Hematopoietic multipotent progenitor cell (in vitro differentiated cells): Measurements from ENCODE around the gene TXNRD2. TPM values are rescaled to one million over a fixed set of nuclear protein-coding genes. Genes with fewer than 3 reads are reported as not detected.
A peak's percentile ranks its signal among the peaks of the same experiment; 100 is the strongest.

Experiments used
- DNase-seq, 3 donors: peaks; one replicate each; pipeline ENCODE4 v3.0.0-alpha.2; 2011 to 2015; ENCODE audit warnings: low read depth in 2 of 3, low spot score in 2 of 3
- total RNA-seq: library from RNA; depleted of rRNA; stranded (reverse); fragments of >200 nt; gene quantifications from one replicate; pipeline ENCODE4 v1.2.3, GENCODE V29; 2012

The TXNRD2 gene
- total RNA-seq, 1 donor: 31.5 TPM

DNA sequence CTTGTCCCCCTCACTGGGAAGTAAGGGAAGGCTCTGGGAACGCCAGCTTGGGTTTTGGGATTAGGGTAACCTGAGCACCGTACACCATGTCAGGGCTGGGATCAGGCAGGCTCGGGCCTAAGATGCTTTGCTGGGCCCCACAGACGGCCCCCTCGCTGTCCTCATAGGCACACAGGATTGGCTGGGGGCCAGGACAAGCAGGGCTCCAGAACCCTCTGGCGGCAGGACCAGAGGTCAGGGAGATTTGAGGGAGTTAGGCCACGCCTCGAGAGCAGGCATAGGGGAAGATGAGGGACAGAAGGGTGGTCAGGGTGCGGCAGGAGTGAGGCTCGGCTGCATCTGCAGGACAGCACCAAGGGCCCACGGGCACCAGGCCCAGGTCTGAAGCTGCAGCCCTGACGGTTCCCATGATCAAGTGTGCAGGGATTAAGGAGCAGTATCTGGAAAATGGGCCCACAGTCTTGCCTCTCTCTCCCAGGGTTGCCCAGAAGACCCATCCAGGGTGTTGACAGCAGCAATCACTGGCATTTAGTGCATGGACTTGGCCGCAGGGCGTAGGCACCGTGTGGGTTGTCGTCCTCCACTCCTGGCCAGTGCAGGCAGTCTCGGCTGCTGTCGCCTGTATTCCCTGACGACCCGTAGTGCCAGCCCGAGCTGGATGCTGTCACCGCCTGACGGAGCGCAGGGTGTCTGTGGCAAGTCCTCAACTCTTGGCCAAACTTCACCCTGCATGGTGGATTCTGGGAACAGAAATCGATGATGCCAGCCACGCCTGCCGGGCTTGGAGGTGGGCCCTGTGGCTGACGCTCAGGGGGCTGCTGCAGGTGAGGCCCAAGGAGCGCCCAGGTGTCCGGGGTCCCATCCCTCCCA lies 71.2 kb downstream of the TXNRD2 start:
- no peak for DNase-seq

DNA sequence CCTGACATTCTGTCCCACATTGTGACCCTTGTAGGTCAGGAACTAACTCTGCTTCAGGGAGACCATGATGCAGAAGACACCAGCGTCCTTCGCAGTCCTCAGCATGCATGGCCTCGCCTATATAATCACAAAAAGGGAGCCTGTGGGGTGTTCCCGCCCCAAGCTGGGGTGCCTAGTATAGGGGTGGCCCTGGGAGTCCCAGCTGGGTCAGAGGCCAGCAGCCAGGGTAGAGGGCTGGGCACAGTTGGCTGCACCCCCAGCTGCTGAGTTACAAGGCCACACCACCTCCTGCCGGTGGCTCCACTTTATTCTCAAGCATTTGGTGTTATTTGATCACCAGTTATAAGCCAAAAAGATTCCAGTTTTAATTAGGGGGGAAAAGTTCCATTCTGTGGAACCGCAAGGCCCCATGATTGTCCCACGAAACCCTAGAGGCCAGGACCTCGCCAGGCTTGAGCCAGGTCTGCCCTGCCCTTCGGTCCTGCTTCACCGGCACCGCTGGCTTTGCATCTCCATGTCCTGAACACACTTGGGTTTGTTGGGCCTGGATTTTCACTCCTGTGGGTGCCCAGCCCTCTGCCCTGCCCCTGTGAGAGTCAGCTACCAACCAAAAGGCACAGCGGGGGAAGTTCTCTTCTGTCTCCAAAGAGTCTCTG lies 72.0 kb downstream of the TXNRD2 start:
- no peak for DNase-seq

DNA sequence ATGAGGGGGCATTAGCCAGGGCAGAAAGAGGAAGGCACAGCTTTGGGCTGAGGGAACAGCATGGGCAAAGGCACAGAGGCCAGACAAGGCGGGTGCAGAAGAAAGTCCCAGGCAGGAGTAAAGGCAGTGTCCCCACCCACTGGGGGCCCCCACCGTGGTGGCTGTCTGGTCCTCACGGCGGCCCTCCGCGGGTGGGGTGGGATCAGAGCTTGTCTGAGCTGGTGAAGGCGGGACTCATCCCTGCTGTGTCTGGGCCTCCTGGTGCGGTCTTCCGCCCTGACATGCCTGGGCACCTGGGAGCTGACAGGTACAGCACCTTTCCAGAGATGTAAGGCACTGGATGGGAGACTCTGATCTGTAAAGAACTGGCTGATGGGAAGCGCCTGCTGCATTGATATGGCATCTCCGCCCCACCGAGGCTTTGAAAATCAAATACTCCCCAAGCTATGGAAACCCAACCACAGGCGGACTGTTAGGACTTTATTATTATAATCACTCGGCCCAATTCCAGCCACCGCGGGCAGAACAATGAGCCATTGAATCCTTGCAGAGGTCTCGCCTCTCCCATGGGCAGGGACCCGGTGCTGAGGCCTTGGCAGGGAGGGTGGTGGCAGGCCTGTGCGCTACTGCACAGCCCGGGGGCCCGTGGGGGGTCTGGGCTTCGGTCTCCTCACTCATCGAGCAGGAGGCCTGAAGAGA lies 72.7 kb downstream of the TXNRD2 start:
- DNase-seq: no peak

DNA sequence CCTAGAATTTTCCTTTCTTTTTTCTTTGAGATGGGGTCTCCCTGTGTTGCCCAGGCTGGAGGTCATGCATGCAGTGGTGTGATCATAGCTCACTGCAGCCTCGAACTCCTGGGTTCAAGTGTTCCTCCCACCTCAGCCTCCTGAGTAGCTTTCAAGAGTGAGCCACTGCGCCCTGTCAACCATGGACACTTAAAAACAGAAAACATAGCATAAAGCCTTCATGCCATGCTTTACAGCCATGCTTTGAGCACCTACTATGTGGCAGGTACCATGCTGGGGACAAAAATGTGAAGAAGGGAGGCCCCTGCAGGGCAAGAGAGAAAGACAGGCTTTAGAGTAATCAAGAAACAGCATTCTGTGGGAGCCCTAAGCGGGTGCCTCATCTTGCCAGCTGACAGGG lies 73.3 kb downstream of the TXNRD2 start:
- no peak for DNase-seq

DNA sequence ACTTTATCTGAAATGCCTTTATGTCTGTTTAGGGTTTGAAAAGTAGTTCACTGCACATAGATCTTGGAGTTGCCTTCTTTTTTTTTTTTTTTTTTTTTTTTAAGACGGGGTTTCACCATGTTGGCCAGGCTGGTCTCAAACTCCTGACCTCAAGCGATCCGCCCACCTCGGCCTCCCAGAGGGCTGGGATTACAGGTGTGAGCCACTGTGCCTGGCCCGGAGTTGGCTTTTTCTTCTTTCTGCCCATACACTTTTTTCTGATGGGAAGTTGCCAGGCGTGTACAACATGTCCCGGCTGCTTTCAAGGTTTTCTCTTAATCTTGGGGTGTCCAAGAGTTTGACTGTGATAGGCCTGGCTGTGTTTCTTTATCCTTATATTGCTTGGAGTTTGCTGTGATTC lies 74.0 kb downstream of the TXNRD2 start:
- no peak for DNase-seq

DNA sequence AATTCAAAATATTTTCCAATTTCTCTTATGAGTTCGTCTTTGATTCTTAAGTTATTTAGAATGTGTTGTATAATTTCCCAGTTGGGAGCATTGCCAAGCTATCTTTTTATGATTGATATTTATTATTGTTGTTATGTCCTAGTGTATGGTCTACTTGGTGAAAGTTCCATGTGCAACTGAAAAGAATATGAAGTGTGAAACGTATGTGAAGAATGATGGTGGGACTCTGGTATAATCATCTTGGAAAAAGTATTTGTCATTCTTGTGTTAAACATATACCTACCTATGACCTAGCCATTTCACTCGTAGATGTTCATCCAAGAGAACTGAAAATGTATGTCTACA lies 75.0 kb downstream of the TXNRD2 start:
- no peak for DNase-seq

DNA sequence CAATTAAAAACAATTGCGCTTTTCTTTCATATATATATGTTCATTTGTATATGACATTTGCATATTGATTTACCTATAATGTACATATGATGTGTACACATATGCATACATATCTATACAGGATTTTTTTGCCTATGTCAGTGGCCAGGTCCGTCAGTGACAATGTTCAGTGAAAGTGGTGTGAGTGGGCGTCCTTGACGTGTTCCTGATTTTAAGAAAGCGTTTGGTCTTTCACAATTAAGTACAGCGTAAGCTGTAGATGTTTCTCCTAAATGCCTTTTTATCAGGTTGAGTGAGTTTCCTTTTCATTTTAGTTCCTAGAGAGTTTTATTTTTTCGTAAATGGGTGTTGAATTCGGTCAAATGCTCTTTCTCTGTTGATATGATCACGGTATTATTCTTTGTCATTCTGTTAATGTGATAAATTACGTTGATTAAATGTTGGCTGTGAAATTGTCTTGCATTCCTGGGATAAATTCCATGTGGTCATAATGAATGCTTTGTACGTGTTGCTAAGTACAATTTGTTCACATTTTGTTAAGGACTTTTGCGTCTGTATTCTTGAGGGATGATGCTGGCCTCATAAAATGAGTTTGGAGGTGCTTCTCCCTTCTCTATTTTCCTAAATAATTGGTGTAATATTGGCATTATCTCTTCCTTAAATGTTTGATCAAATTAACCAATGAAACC lies 76.3 kb downstream of the TXNRD2 start:
- no peak for DNase-seq

DNA sequence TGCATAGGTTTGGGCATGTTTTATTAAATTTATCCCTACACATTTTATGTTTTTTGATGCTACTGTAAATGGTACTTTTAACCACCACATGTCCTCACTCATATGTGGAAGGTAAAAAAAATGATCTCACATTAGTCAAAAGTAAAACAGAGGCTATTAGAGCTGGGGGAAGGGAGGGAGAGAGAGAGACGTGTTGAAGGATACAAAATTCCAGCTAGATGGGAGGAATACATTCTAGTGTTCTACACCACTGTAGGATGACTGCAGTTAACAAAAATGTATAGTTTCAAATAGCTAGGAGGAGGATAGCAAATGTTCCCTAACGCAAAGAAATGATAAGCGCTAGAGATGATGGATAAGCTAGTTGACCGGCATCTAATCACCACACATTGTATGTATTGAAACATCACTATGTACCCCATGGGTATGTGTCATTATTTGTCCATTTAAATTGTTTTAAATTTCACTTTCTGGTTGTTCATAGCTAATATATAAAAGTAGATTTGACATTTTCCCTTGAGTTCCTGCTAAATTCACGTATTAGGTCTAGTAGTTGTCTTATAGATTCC lies 77.0 kb downstream of the TXNRD2 start:
- DNase-seq: no peak

DNA sequence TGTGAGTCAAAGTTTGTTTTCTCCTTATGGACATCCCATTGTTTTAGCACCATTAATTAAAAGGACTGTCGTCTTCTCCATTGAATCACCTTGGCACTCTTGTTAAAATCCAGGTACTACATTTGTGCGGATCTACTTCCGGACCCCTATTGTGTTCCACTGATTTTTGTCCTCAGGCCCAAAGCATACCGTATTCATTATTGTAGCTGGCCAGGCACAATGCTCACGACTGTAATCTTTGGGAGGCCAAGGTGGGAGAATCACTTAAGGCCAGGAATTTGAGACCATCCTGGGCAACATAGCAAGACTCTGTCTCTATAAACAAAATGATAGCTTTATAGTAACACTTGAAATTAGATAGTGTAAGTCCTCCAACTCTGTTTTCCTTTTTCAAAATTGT lies 78.0 kb downstream of the TXNRD2 start:
- DNase-seq: no peak

DNA sequence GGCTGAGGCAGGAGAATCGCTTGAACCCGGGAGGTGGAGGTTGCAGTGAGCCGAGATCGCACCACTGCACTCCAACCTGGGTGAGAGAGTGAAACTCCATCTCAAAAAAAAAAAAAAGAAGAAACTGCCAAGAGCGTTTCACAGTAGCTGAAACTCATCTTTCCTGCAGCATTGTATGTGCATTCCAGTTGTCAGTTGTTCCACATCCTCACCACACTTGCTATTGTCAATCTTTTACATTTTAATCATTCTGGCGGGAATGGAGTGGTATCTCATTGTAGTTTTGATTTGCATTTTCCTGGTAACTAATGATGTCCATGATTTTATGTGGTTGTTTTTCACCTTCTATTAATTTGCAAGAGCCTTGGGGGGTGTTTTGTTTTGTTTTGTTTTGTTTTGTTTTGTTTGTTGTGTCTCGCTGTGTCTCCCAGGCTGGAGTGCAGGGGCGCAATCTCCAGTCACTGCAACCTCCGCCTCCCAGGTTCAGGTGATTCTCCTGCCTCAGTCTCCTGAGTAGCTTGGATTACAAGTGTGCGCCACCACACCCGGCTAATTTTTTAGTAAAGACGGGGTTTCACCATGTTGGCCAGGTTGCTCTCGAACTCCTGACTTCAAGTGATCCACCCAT lies 78.9 kb downstream of the TXNRD2 start:
- DNase-seq: no peak

DNA sequence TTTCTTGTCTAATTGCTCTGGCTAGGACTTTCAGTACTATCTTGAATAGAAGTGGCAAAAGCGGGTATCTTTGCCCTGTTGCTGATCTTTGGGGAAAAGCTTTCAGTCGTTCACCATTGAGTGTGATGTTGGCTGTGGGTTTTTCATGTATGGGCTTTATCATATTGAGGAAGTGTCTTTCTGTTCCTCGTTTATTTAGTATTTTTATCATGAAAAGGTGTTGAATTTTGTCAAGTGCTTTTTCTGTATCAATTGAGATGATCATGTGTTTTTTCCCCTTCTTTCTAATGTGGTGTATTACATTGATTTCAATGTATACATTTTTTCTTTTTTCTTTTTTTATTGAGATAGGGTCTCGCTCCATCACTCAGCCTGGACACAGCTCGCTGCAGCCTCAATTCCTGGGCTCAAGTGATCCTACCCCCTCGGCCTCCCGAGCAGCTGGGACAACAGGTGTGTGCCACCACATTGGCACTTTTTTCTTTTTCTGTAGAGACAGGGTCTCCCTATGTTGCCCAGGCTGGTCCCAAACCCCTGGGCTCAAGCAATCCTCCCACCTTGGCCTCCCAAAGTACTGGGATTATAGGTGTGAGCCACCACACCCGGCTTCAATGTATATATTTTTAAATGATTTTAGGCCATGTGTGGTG lies 81.6 kb downstream of the TXNRD2 start:
- DNase-seq: no peak

DNA sequence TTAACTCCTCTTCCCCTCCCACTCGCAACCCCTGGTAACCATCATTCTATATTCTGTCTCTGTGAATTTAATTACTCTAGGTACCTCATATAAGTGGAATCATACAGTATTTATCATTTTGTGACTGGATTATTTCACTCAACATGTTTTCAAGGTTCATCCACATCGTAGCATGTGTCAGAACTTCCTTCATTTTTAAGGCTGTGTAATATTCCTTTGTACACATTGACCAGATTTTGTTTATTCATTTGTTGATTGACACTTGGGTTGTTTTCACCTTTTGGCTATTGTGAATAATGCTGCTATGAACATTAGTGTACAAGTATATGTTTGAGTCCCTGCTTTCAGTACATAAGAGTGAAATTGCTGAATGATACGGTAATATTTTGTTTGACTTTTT lies 84.2 kb downstream of the TXNRD2 start:
- no peak for DNase-seq

DNA sequence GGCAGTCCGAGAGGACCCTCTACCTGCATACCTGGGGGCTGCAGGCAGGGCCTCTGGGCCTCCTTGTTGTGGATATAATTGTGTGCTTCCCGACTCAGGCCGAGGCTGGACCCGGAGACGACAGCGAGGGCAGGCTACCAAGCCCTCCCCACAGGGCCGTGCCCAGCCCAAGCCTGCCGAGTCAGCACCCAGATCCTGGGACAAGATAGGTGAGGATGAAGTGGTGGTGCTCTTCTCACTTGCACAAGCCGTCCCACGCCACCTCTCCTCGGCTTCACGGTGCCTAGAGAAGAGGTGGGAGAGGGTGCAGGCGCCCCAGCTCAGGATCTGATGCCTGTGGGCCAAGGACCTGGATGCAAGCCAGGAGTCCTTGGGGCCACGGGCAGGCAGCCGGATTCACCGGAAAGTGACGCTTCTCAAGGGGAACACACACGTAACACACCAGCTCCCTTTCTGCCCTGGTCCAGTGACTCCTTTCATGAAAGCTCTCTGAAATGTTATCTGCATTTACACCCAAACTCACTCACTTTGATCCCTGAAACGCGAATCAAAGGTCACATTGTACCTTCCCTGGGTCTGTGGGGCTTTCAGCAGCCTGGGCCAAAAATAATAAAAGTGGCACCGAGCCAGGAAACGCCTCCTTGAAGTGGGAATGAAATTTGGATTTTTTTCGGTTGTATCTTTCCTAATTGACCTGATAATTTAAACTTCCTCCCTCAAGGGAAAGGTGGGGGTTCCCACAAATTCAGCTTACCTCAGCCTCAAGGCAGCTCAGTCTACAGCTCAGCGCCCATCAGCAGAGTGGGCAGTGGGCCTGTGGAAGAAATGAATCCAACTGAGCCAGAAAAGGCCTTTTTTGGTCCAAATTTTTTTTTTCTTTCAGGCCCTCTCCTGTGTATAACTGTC lies 85.9 kb downstream of the TXNRD2 start:
- DNase-seq: peak; percentile 34 to 75 (median 71)

DNA sequence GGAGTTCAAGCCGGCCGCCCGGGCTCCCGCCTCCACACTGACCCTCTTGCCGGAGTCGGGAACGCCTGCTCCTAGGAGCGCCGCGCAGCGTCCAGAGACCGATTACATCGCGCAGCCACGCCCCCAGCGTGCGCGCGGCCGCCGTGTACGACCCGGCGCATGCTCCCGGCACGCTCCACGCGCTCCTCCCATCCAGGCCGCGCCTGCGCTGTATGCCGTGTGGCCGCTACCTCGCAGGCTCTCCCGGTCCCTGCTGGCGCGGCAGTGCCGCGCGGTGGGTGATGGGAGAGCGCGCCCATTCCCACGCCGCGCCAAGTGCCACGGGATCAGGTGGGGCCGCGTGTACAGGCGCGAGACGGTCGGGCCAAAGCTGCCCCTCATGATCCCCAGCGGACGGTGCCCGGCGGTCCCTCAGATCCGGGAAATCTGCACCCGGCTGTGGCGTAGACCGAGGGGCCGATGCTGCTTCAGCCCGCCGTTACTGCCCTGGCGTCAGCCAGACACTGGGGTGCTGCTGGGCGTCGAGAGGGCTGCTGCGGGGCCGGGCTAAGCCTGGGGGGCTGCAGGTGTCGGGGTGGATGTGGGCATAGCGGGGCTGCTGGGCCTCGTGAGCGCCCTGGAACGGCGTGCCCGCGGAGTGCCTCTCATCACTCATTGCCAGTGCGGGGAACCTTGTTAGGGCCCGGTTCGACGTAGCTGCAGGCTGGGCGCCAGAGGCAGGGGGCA lies 86.7 kb downstream of the TXNRD2 start, which contains the start of the genes GNB1L and RTL10:
TSS of gene GNB1L (minus strand) at position 97 of the 726 bp plus-strand sequence. CDS start 33,519 bp downstream, outside the sequence.
TSS of gene RTL10 (minus strand) at position 97 of the 726 bp plus-strand sequence. CDS start 2,613 bp downstream, outside the sequence.
- DNase-seq: peak; percentile 92 to 96 (median 96)

DNA sequence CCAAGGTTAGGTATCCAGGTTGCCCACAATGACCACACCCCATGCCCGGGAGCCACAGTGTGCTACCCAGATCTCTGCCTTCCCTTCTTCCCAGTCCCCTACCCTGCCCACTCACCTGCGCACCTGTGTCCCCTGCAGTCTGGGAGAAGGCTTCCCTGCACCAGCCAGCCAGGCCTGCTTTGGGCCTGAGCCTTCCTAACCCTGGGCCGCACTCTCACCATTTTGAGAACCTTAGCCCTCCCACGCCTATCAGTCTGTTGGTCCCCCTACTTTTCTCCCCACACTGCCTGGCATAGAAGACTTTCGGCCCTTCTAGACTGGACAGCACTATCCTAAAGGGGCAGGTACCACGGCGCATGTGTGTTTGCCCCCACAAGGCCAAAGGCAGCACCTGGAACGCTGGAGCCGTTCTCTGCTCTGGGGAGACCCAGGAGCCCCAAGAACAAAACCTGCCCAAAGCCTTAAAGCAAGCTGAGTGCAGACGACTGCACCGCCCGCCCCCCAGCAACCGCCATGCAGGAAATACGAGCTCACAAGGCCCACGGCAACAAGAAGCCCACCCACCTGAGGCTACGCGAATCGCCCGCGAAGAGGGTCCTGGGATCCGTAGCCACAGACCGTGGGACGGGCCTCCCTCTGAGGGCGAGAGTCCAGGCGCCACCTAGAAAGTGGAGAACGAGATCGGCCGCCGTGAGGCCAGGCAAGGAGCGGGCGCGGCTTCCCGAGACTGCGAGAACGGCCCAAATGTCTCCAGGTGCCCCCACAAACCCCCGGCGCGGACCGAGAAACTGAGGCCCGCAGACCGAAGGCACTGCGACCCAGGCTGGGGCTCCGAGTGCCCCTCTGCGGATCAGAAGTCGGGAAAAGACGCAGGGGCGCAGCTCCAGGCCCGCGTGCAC lies 87.5 kb downstream of the TXNRD2 start:
- DNase-seq: peak in 2 of 3 donors; percentile 21 to 27

DNA sequence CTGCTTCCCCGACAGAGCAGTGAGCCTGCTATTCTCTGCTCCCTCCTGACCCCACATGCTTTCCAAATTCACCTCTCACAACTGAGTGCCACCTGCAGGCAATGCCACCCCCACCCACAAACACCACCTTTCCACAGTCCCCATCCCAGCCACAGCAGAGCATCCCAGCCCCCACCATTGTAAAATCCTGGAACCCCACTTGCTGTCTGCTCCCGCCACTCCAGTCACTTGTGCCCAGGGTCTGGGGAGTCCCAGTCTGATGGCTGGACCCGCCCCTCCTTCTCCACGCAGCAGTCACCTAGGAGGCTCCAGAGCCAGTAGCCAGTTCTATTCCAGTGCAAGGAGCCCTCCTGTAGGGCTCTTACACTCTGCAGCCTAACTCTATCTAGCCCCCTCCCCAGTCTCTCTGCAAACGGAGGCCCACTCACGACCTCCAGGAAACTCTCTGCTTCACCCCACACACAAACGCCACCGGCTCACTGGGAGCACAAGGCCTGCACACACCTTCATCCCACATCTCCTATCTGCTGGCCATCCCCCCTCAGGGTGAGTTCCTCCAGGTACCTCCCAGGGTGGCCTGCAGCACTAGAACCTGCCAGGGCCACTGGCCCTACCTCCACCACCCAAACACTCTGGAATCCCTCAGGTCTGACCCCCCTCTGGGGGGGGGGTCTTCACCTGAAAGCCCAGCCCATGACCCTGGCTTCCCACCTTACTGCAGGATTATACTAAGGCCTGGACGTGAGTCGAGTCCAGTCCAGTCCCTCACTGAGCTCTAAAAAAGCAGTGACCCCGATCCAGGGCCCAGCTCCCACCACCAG lies 88.3 kb downstream of the TXNRD2 start:
- no peak for DNase-seq
